OCI-LY1 (cell line): ENCODE results near the gene NME9.

Experiments
- H2AFZ ChIP-seq: fragments of 200-600 bp; sonication (generic), shearing (Covaris generic); 2 replicates; pipeline ENCODE4 v1.6.0; 2014; ENCODE audit warnings: antibody characterized with exemption, mild to moderate bottlenecking, low read length
- H3F3A ChIP-seq: fragments of 200-600 bp; sonication (generic), shearing (Covaris generic); 2 replicates; pipeline ENCODE4 v1.6.0; 2014; ENCODE audit warnings: mild to moderate bottlenecking, antibody characterized with exemption, low read length, moderate library complexity; ENCODE audit not compliant: insufficient read depth
- H3K27ac ChIP-seq: fragments of 200-600 bp; sonication (generic); 2 replicates; pipeline ENCODE4 v1.5.1; 2014; ENCODE audit warnings: low read length, mixed run types, mild to moderate bottlenecking, low read depth; ENCODE audit not compliant: poor library complexity, severe bottlenecking
- H3K27me3 ChIP-seq: fragments of 200-600 bp; sonication (generic); 2 replicates; pipeline ENCODE4 v1.6.0; 2014; ENCODE audit warnings: antibody characterized with exemption, mild to moderate bottlenecking, low read length, moderate library complexity; ENCODE audit not compliant: insufficient read depth
- H3K36me3 ChIP-seq: fragments of 200-600 bp; sonication (generic); 2 replicates; pipeline ENCODE4 v1.6.1; 2014; ENCODE audit warnings: mild to moderate bottlenecking, antibody characterized with exemption, low read length, moderate library complexity, mixed read lengths; ENCODE audit not compliant: insufficient read depth
- H3K4me1 ChIP-seq: fragments of 200-600 bp; sonication (generic); 2 replicates; pipeline ENCODE4 v1.5.1; 2014; ENCODE audit warnings: mild to moderate bottlenecking, low read length, moderate library complexity; ENCODE audit not compliant: insufficient read depth, severe bottlenecking
- H3K4me2 ChIP-seq: fragments of 200-600 bp; sonication (generic), shearing (Covaris generic); 2 replicates; pipeline ENCODE4 v1.6.1; 2014; ENCODE audit warnings: low read length
- H3K4me3 ChIP-seq: fragments of 200-600 bp; sonication (generic); 2 replicates; pipeline ENCODE4 v1.5.1; 2014; ENCODE audit warnings: low read length, low read depth, mild to moderate bottlenecking, mixed read lengths; ENCODE audit not compliant: poor library complexity, severe bottlenecking
- H3K79me2 ChIP-seq: fragments of 200-600 bp; shearing (Covaris generic); 2 replicates; pipeline ENCODE4 v1.6.1; 2016; ENCODE audit warnings: mixed run types, low read length, mixed read lengths; ENCODE audit not compliant: insufficient read depth
- H3K9ac ChIP-seq: fragments of 200-600 bp; sonication (generic), shearing (Covaris generic); 2 replicates; pipeline ENCODE4 v1.6.1; 2014; ENCODE audit warnings: mild to moderate bottlenecking, low read length, mixed read lengths
- H3K9me2 ChIP-seq: fragments of 200-600 bp; sonication (generic), shearing (Covaris generic); 2 replicates; pipeline ENCODE4 v1.6.1; 2014; ENCODE audit warnings: low read depth, mild to moderate bottlenecking, low read length, mixed read lengths
- H3K9me3 ChIP-seq: fragments of 200-600 bp; shearing (Covaris generic); 2 replicates; pipeline ENCODE4 v1.6.1; 2014; ENCODE audit warnings: low read length, mixed read lengths
- H4K20me1 ChIP-seq: fragments of 200-600 bp; sonication (generic), shearing (Covaris generic); 2 replicates; pipeline ENCODE4 v1.6.0; 2016; ENCODE audit warnings: mild to moderate bottlenecking, low read length; ENCODE audit not compliant: insufficient read depth
- EZH2 ChIP-seq: fragments of 200-600 bp; sonication (generic), shearing (Covaris generic); IDR thresholded peaks from 2 replicates; pipeline ENCODE4 v1.8.0; 2017; ENCODE audit warnings: borderline replicate concordance, mixed run types, mild to moderate bottlenecking, antibody characterized with exemption, low read length, moderate library complexity, mixed read lengths
- TF ChIP-seq, protein P1 (sequence below): fragments of 200-600 bp; sonication (generic), shearing (Covaris generic); IDR thresholded peaks from 2 replicates; pipeline ENCODE4 v1.5.1; 2017; ENCODE audit warnings: mild to moderate bottlenecking, antibody characterized with exemption, low read length, moderate library complexity, mixed read lengths

Gene NME9

DNA sequence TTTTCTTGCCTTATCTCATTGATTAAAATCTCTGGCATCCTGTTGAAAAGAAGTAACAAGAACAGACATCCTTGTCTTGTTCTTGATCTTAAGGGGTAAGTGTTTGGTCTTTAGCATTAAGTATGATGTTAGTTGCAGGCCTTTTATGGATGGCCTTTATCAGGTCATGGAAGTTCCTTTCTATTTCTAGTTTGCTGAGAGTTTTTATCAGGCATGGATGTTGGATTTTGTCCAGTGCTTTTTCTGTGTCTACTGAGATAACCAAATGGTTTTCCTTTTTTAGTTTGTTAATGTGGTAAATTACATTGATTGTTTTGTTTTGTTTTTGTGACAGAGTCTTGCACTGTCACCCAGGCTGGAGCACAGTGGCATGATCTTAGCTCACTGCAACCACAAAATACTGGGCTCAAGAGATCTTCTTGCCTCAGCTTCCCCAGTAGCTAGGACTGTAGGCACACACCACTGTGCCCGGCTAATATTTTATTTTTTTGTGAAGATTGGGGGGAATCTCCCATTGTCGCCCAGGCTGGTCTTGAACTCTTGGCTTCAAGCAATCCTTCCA, 45.0 kb upstream of the NME9 start:
- H3K79me2 ChIP-seq = no peaks in the 10 kb centered on the region
- no peak overlapping the region for H3K27ac ChIP-seq
- no peak for TF ChIP-seq EZH2
- TF ChIP-seq, protein P1, sequence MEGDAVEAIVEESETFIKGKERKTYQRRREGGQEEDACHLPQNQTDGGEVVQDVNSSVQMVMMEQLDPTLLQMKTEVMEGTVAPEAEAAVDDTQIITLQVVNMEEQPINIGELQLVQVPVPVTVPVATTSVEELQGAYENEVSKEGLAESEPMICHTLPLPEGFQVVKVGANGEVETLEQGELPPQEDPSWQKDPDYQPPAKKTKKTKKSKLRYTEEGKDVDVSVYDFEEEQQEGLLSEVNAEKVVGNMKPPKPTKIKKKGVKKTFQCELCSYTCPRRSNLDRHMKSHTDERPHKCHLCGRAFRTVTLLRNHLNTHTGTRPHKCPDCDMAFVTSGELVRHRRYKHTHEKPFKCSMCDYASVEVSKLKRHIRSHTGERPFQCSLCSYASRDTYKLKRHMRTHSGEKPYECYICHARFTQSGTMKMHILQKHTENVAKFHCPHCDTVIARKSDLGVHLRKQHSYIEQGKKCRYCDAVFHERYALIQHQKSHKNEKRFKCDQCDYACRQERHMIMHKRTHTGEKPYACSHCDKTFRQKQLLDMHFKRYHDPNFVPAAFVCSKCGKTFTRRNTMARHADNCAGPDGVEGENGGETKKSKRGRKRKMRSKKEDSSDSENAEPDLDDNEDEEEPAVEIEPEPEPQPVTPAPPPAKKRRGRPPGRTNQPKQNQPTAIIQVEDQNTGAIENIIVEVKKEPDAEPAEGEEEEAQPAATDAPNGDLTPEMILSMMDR = no peak
- H3K36me3 ChIP-seq = no peaks in the 10 kb centered on the region
- peaks cover 7% of the 10 kb centered on the region; the same call in 1 of the 2 replicates for H3K27me3 ChIP-seq
- no peak overlapping the region for H3K4me3 ChIP-seq
- no peaks in the 10 kb centered on the region for H4K20me1 ChIP-seq
- peaks cover 7% of the 10 kb centered on the region for H3K4me1 ChIP-seq
- H3K9me2 ChIP-seq = no peaks in the 10 kb centered on the region
- H3K9ac ChIP-seq = no peak overlapping the region
- no peaks in the 10 kb centered on the region for H3K9me3 ChIP-seq
- H2AFZ ChIP-seq = no peak overlapping the region
- H3F3A ChIP-seq = no peaks in the 10 kb centered on the region
- no peak overlapping the region for H3K4me2 ChIP-seq

DNA sequence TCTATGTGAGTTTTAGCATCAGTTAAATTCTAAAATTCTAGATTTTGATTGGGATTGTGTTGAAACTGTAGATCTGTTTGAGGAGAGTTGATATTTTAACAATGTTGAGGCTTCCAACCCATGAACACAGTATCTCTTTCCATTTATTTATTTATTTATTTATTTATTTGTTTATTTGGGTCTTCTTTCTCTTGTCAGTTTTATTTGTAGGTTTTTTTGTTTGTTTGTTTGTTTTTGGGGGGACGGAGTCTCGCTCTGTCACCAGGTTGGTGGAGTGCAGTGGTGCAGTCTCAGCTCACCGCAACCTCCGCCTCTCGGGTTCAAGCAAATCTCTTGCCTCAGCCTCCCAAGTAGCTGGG, 44.1 kb upstream of the NME9 start:
- no peaks in the 10 kb centered on the region for H4K20me1 ChIP-seq
- no peak overlapping the region for H2AFZ ChIP-seq
- no peaks in the 10 kb centered on the region for H3K9me3 ChIP-seq
- H3K27me3 ChIP-seq = peaks cover 7% of the 10 kb centered on the region; the same call in 1 of the 2 replicates
- H3K36me3 ChIP-seq = no peaks in the 10 kb centered on the region
- H3K79me2 ChIP-seq = no peaks in the 10 kb centered on the region
- H3K4me1 ChIP-seq = peaks cover 7% of the 10 kb centered on the region
- TF ChIP-seq, protein P1 = no peak
- TF ChIP-seq EZH2 = no peak
- no peak overlapping the region for H3K4me3 ChIP-seq
- H3F3A ChIP-seq = no peaks in the 10 kb centered on the region
- no peak overlapping the region for H3K4me2 ChIP-seq
- H3K9ac ChIP-seq = no peak overlapping the region
- H3K9me2 ChIP-seq = no peaks in the 10 kb centered on the region
- no peak overlapping the region for H3K27ac ChIP-seq

DNA sequence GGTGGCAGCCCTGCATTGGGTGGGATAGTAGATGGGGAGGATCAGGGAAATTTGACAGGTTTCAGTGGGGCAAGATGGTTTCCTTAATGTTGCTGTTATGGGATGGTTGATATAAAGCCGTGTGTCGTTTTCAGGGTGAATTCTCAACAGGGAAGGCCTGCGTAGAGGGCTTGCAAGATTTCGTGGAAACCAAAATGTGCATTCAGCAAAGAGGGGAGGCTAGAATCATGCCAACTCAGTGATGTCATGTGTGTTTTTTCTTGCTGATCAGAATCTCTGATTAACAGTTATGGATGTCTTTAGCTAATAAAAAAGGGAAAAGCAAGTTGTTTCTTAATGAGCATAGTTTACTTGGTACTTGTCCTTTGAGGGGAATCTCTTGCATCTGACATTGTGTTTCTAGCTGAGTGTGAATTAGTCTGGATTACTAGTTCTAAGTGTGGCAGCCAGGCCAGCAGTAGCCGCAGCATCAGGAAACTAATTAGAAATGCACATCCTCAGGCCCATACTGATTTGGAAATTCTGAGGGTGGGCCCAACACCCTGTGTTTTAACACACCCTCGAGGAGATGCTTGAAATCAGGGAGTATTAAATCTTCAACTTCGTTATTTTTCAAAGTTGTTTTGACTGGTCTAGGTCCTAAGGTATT, 43.6 kb upstream of the NME9 start:
- no peaks in the 10 kb centered on the region for H3F3A ChIP-seq
- H2AFZ ChIP-seq = no peak overlapping the region
- no peaks in the 10 kb centered on the region for H3K9me2 ChIP-seq
- H3K4me2 ChIP-seq = no peak overlapping the region
- H4K20me1 ChIP-seq = no peaks in the 10 kb centered on the region
- H3K36me3 ChIP-seq = no peaks in the 10 kb centered on the region
- no peaks in the 10 kb centered on the region for H3K9me3 ChIP-seq
- peaks cover 7% of the 10 kb centered on the region for H3K4me1 ChIP-seq
- no peak overlapping the region for H3K4me3 ChIP-seq
- TF ChIP-seq, protein P1 = no peak
- no peak for TF ChIP-seq EZH2
- H3K27ac ChIP-seq = no peak overlapping the region
- H3K79me2 ChIP-seq = no peaks in the 10 kb centered on the region
- peaks cover 7% of the 10 kb centered on the region; the same call in 1 of the 2 replicates for H3K27me3 ChIP-seq
- H3K9ac ChIP-seq = no peak overlapping the region
